Stomach (tissue), 9 donors: ENCODE measurements around the gene CYFIP1. TPM values are rescaled to one million over a fixed set of nuclear protein-coding genes. Genes with fewer than 3 reads are reported as not detected.

ENCODE experiments used
- DNase-seq, 2 donors: peaks; one replicate each; pipeline versions ENCODE4 v3.0.0 to v3.0.0-alpha.2; 2013 to 2019
- H3K27ac ChIP-seq, 5 donors: fragments of 200-600 bp in 4 of 5; sonication (generic) in 4 of 5; one replicate each; pipeline ENCODE4 v1.5.1; 2013 to 2019; ENCODE audit warnings: mild to moderate bottlenecking in 1 of 5, moderate library complexity in 1 of 5
- H3K27me3 ChIP-seq, 3 donors: fragments of 200-600 bp; sonication (generic); one replicate each; pipeline ENCODE4 v1.5.1; 2017 to 2019; ENCODE audit warnings: mixed run types in 1 of 3
- H3K36me3 ChIP-seq, 4 donors: fragments of 200-600 bp; sonication (generic); 1 replicate in 3 of 4; 2 replicates in 1 of 4; pipeline ENCODE4 v1.5.1; 2016 to 2019
- H3K4me1 ChIP-seq, 4 donors: fragments of 200-600 bp; sonication (generic); one replicate each; pipeline ENCODE4 v1.5.1; 2016 to 2019
- H3K4me3 ChIP-seq, 4 donors: fragments of 200-600 bp; sonication (generic) in 3 of 4; one replicate each; pipeline ENCODE4 v1.5.1; 2016 to 2019; ENCODE audit warnings: mild to moderate bottlenecking in 1 of 4
- H3K9me3 ChIP-seq, 4 donors: fragments of 200-600 bp; sonication (generic); one replicate each; pipeline ENCODE4 v1.5.1; 2016 to 2019
- CTCF ChIP-seq, 7 experiments: fragments of 450-650 bp in 4 of 7; fragments of 200-600 bp in 3 of 7; sonication (generic) in 3 of 7; IDR thresholded peaks; one replicate each; pipeline ENCODE4 v1.5.1; 2016 to 2019; ENCODE audit warnings: antibody characterized with exemption in 7 of 7, control low read depth in 2 of 7, mild to moderate bottlenecking in 1 of 7
- EP300 ChIP-seq: sonication (generic); formaldehyde crosslinking; IDR thresholded peaks from one replicate; pipeline ENCODE4 v1.6.1; 2017; ENCODE audit warnings: antibody characterized with exemption
- POLR2A ChIP-seq, 4 donors: fragments of 450-650 bp; IDR thresholded peaks; one replicate each; pipeline ENCODE4 v1.6.1; 2016; ENCODE audit warnings: antibody characterized with exemption in 4 of 4, control low read depth in 2 of 4, mild to moderate bottlenecking in 1 of 4, moderate library complexity in 1 of 4
- POLR2AphosphoS5 ChIP-seq, 3 donors: sonication (generic); formaldehyde crosslinking; IDR thresholded peaks; one replicate each; pipeline ENCODE4 v1.6.1; 2016; ENCODE audit warnings: antibody characterized with exemption in 3 of 3
- WGBS, 5 donors: extraction: QIAGEN DNeasy Blood & Tissue Kit in 3 of 5; methylation state at CpG; one replicate each; pipeline versions ENCODE4 v1.1.5 to v1.1.7; 2013 to 2018; 5-methylcytosine and 5-hydroxymethylcytosine counted together
- intact Hi-C: fragments of 100-400 bp; cut with DNase I; formaldehyde crosslinking; loops from one replicate; pipeline ENCODE4 v1.15.1; 2023; ENCODE audit warnings: low total_unique reads
- polyA plus RNA-seq, 3 donors: library from polyadenylated mRNA; stranded (reverse); fragments of 200-250 nt; gene quantifications; one replicate each; pipeline ENCODE4 v1.2.3, GENCODE V29; 2013
- total RNA-seq, 5 donors: library from RNA; depleted of rRNA; stranded (reverse); fragments of >200 nt; gene quantifications; one replicate each; pipeline versions ENCODE4 v1.1.0 to v1.2.3, GENCODE V29; 2014 to 2016
- donor health status: healthy with polysubstance abuse.
- donor health status: Bipolar disorder and iron deficiency.
- donor health status: healthy.

CYFIP1 gene
- total and polyA plus RNA-seq, 8 donors = 21.8 to 214 (median 61.6) TPM

- Histone ChIP-seq H3K4me1 (no peaks in the 10 kb centered on the region), H3K27ac (no peak overlapping the region), H3K36me3 (peaks cover 49 to 88% (median 87%) of the 10 kb centered on the region in 4 donors), H3K4me3 (no peak overlapping the region), H3K9me3 (no peaks in the 10 kb centered on the region), H3K27me3 (no peaks in the 10 kb centered on the region)
- TF ChIP-seq POLR2AphosphoS5 (IDR thresholded peaks at IDR 0.05) (no peak), CTCF (IDR thresholded peaks at IDR 0.05) (no peak), EP300 (no peak), POLR2A (IDR thresholded peaks at IDR 0.05) (no peak)
- no peak for DNase-seq
- 89 to 95% (median 92%) methylated on average over 23 of the region's 23 CpGs for WGBS, 5 donors
- intact Hi-C loops = no loop called here
Observed at GRCh38 chr15:22936577-22937472, 43.3 kb downstream of the CYFIP1 start.

GRCh38 chr15:22933641-22934061 is 46.5 kb downstream of the CYFIP1 start:
- TF ChIP-seq EP300 (no peak), POLR2AphosphoS5 (IDR thresholded peaks at IDR 0.05) (peak in 2 of 3 donors; percentile 13 to 60)
- intact Hi-C loops = no loop called here
- Histone ChIP-seq H3K27me3 (no peaks in the 10 kb centered on the region), H3K27ac (peak overlapping the region in 2 of 5 donors; percentile 46 to 68), H3K36me3 (peaks cover 46 to 85% (median 78%) of the 10 kb centered on the region in 4 donors), H3K4me1 (peaks cover 0 to 8% (median 7%) of the 10 kb centered on the region in 4 donors), H3K9me3 (no peaks in the 10 kb centered on the region), H3K4me3 (no peak overlapping the region)
- WGBS, 5 donors = 25 to 64% (median 55%) methylated on average over 9 of the region's 9 CpGs
- DNase-seq = peak; percentile 34 to 61

- H3K27ac ChIP-seq = no peak overlapping the region
- no peak for TF ChIP-seq POLR2AphosphoS5 (IDR thresholded peaks at IDR 0.05)
- no peak for TF ChIP-seq EP300
- no peak for TF ChIP-seq POLR2A (IDR thresholded peaks at IDR 0.05)
- TF ChIP-seq CTCF (IDR thresholded peaks at IDR 0.05) = no peak
- H3K4me1 ChIP-seq = peaks cover 0 to 8% (median 7%) of the 10 kb centered on the region in 4 donors
- intact Hi-C loops = no loop called here
- 92 to 97% (median 94%) methylated on average over 28 of the region's 28 CpGs for WGBS, 5 donors
- no peak overlapping the region for H3K4me3 ChIP-seq
- H3K27me3 ChIP-seq = no peaks in the 10 kb centered on the region
- peaks cover 37 to 81% (median 73%) of the 10 kb centered on the region in 4 donors for H3K36me3 ChIP-seq
- no peaks in the 10 kb centered on the region for H3K9me3 ChIP-seq
- no peak for DNase-seq
Observed at GRCh38 chr15:22931784-22932536, 48.2 kb downstream of the CYFIP1 start.

GRCh38 chr15:22930782-22931484 is 49.2 kb downstream of the CYFIP1 start:
- peak; percentile 40 to 82 for DNase-seq
- TF ChIP-seq EP300 (no peak), CTCF (IDR thresholded peaks at IDR 0.05) (no peak), POLR2A (IDR thresholded peaks at IDR 0.05) (no peak), POLR2AphosphoS5 (IDR thresholded peaks at IDR 0.05) (no peak)
- no peaks in the 10 kb centered on the region for H3K27me3 ChIP-seq
- no peaks in the 10 kb centered on the region for H3K9me3 ChIP-seq
- 48 to 66% (median 51%) methylated on average over 9 to 10 of the region's 10 CpGs for WGBS, 5 donors
- intact Hi-C loops = no loop called here
- no peak overlapping the region for H3K4me3 ChIP-seq
- peak overlapping the region in 1 of 5 donors; percentile 15 for H3K27ac ChIP-seq
- H3K36me3 ChIP-seq = peaks cover 26 to 81% (median 65%) of the 10 kb centered on the region in 4 donors
- H3K4me1 ChIP-seq = peaks cover 0 to 8% (median 7%) of the 10 kb centered on the region in 4 donors
